A549 (cell line): ENCODE data around the gene DNAJC5G. TPM values are rescaled to one million over a fixed set of nuclear protein-coding genes. Genes with fewer than 3 reads are reported as not detected.

Experiments
- ATAC-seq, 2 experiments: fragments of 200-7000 bp in 1 of 2; fragments of >200 bp in 1 of 2; cut with Nextera tagmentation in 1 of 2; cut with Tn5 transposase in 1 of 2; 3 replicates each; pipeline versions ENCODE4 v1.8.0 to v1.9.1; 2018 to 2020; ENCODE audit warnings: mild to moderate bottlenecking in 1 of 2, moderate library complexity in 1 of 2
- CTCF ChIA-PET: fragments of 300-600 bp; sonication (Branson Sonifier 250); formaldehyde crosslinking; extraction: SDS; loops from one replicate; lab custom pipeline; 2021; ENCODE audit warnings: antibody characterized with exemption, inconsistent platforms; lab: Yijun Ruan, JAX
- POLR2A ChIA-PET: fragments of 350-600 bp; formaldehyde crosslinking; extraction: SDS; loops from one replicate; lab custom pipeline; 2021; ENCODE audit warnings: antibody characterized with exemption, inconsistent platforms; lab: Yijun Ruan, JAX
- DNase-seq, 2 experiments: peaks; one replicate each; pipeline versions ENCODE4 v3.0.0 to v3.0.0-alpha.2; 2011 to 2016; ENCODE audit warnings: low read depth in 1 of 2, low spot score in 1 of 2
- FAIRE-seq: peaks from 2 replicates; lab custom pipeline; 2011; peaks lifted over from hg19 to GRCh38; lab: Jason Lieb, UNC
- H3K27ac ChIP-seq, 2 experiments: fragments of >200 bp; sonication (Bioruptor Twin); formaldehyde crosslinking; 3 replicates each; pipeline ENCODE4 v1.5.1; 2016 to 2017
- H3K4me1 ChIP-seq: fragments of >200 bp; sonication (Bioruptor Twin); formaldehyde crosslinking; 3 replicates; pipeline ENCODE4 v1.6.1; 2016
- H3K4me2 ChIP-seq: fragments of >200 bp; sonication (Bioruptor Twin); formaldehyde crosslinking; 3 replicates; pipeline ENCODE4 v1.6.1; 2016
- H3K4me3 ChIP-seq: fragments of >200 bp; sonication (Bioruptor Twin); formaldehyde crosslinking; 3 replicates; pipeline ENCODE4 v1.5.1; 2016
- H3K9me3 ChIP-seq: fragments of >200 bp; sonication (Bioruptor Twin); formaldehyde crosslinking; 3 replicates; pipeline ENCODE4 v1.6.1; 2016
- BCL3 ChIP-seq: fragments of >200 bp; sonication (Bioruptor Twin); formaldehyde crosslinking; IDR thresholded peaks from 3 replicates; pipeline ENCODE4 v1.6.1; 2016
- BHLHE40 ChIP-seq: IDR thresholded peaks from 2 replicates; pipeline ENCODE4 v1.6.1; 2012; ENCODE audit warnings: low read depth, low read length, inconsistent platforms
- CBX8 ChIP-seq: fragments of 200-600 bp; sonication (generic); IDR thresholded peaks from 2 replicates; pipeline ENCODE4 v1.6.1; 2016
- CEBPB ChIP-seq, 2 experiments: fragments of >200 bp in 1 of 2; sonication (Bioruptor Twin) in 1 of 2; formaldehyde crosslinking in 1 of 2; IDR thresholded peaks; 2 replicates each; pipeline ENCODE4 v1.6.1; 2012 to 2016
- CHD2 ChIP-seq: fragments of 150-350 bp; IDR thresholded peaks from 2 replicates; pipeline ENCODE4 v1.6.1; 2014; ENCODE audit warnings: low read length; ENCODE audit not compliant: partially characterized antibody
- CHD4 ChIP-seq: fragments of 200-600 bp; sonication (generic); IDR thresholded peaks from 2 replicates; pipeline ENCODE4 v1.6.1; 2016; ENCODE audit warnings: antibody characterized with exemption, mild to moderate bottlenecking, borderline replicate concordance
- E2F6 ChIP-seq: IDR thresholded peaks from 2 replicates; pipeline ENCODE4 v1.6.1; 2012; ENCODE audit warnings: low read depth, borderline replicate concordance
- FOSB ChIP-seq: fragments of 250-450 bp; sonication (Bioruptor Pico); IDR thresholded peaks from 2 replicates; pipeline ENCODE4 v1.5.0; 2020; ENCODE audit warnings: mild to moderate bottlenecking, moderate library complexity
- FOSL2 ChIP-seq, 2 experiments: fragments of 450-650 bp in 1 of 2; fragments of >200 bp in 1 of 2; sonication (Bioruptor Twin) in 1 of 2; formaldehyde crosslinking; IDR thresholded peaks; 2 replicates each; pipeline versions ENCODE4 v1.5.0 to v1.6.1; 2016 to 2020; ENCODE audit warnings: mild to moderate bottlenecking in 1 of 2, moderate library complexity in 1 of 2
- FOXS1 ChIP-seq: fragments of 250-450 bp; sonication (Bioruptor Pico); IDR thresholded peaks from 2 replicates; pipeline ENCODE4 v1.5.0; 2020; ENCODE audit warnings: mild to moderate bottlenecking, moderate library complexity
- GATA3 ChIP-seq: IDR thresholded peaks from 2 replicates; pipeline ENCODE4 v1.6.1; 2012; ENCODE audit warnings: borderline replicate concordance
- HDAC2 ChIP-seq: fragments of 200-600 bp; sonication (generic); IDR thresholded peaks from 2 replicates; pipeline ENCODE4 v1.6.1; 2016
- HOXA7 ChIP-seq: fragments of 250-450 bp; sonication (Bioruptor Pico); IDR thresholded peaks from 2 replicates; pipeline ENCODE4 v1.5.0; 2020; ENCODE audit warnings: mild to moderate bottlenecking, moderate library complexity
- HOXB5 ChIP-seq: fragments of 250-450 bp; sonication (Bioruptor Pico); IDR thresholded peaks from 2 replicates; pipeline ENCODE4 v1.5.0; 2020; ENCODE audit warnings: mild to moderate bottlenecking, moderate library complexity
- JUN ChIP-seq, 2 experiments: fragments of >200 bp; sonication (Bioruptor Twin); formaldehyde crosslinking; IDR thresholded peaks; 2 replicates in 1 of 2; 3 replicates in 1 of 2; pipeline ENCODE4 v1.6.1; 2016 to 2017
- JUNB ChIP-seq: fragments of >200 bp; sonication (Bioruptor Twin); formaldehyde crosslinking; IDR thresholded peaks from 2 replicates; pipeline ENCODE4 v1.6.1; 2016
- KDM5A ChIP-seq: fragments of 200-600 bp; sonication (generic); IDR thresholded peaks from 2 replicates; pipeline ENCODE4 v1.6.1; 2016; ENCODE audit warnings: antibody characterized with exemption, mild to moderate bottlenecking
- NPAS2 ChIP-seq: fragments of 250-450 bp; sonication (Bioruptor Pico); IDR thresholded peaks from 2 replicates; pipeline ENCODE4 v1.8.0; 2022; ENCODE audit warnings: mild to moderate bottlenecking, moderate library complexity, borderline replicate concordance
- NR3C1 ChIP-seq: fragments of >200 bp; sonication (Bioruptor Twin); formaldehyde crosslinking; IDR thresholded peaks from 3 replicates; pipeline ENCODE4 v1.6.1; 2017
- PHF8 ChIP-seq: fragments of 200-600 bp; sonication (generic); IDR thresholded peaks from 2 replicates; pipeline ENCODE4 v1.6.1; 2016; ENCODE audit warnings: low read depth, mild to moderate bottlenecking, antibody characterized with exemption, moderate library complexity, borderline replicate concordance
- POLR2AphosphoS2 ChIP-seq: conservative IDR thresholded peaks from 2 replicates; pipeline ENCODE4 v1.6.1; 2012; ENCODE audit warnings: low read length, improper control_type of control experiment, inconsistent platforms
- RCOR1 ChIP-seq: fragments of 150-350 bp; IDR thresholded peaks from 2 replicates; pipeline ENCODE4 v1.6.1; 2014; ENCODE audit warnings: antibody characterized with exemption, low read length, low read depth
- RNF2 ChIP-seq: fragments of 200-600 bp; sonication (generic); IDR thresholded peaks from 2 replicates; pipeline ENCODE4 v1.6.1; 2016; ENCODE audit warnings: low read depth, mild to moderate bottlenecking, antibody characterized with exemption, moderate library complexity, borderline replicate concordance
- SMC3 ChIP-seq: fragments of >200 bp; sonication (Bioruptor Twin); formaldehyde crosslinking; IDR thresholded peaks from 3 replicates; pipeline ENCODE4 v1.6.1; 2018; ENCODE audit warnings: inconsistent platforms
- SREBF2 ChIP-seq: fragments of 450-650 bp; IDR thresholded peaks from 2 replicates; pipeline ENCODE4 v1.6.1; 2014; ENCODE audit warnings: mild to moderate bottlenecking, moderate library complexity
- TP53 ChIP-seq: fragments of 250-450 bp; sonication (Bioruptor Pico); IDR thresholded peaks from 2 replicates; pipeline ENCODE4 v1.5.0; 2021; ENCODE audit warnings: mild to moderate bottlenecking, moderate library complexity
- ZC3H11A ChIP-seq: fragments of 450-650 bp; IDR thresholded peaks from 2 replicates; pipeline ENCODE4 v1.6.1; 2014; ENCODE audit warnings: antibody characterized with exemption, mild to moderate bottlenecking
- ZNF302 ChIP-seq: fragments of 250-450 bp; sonication (Bioruptor Pico); IDR thresholded peaks from 2 replicates; pipeline ENCODE4 v1.9.0; 2021; ENCODE audit warnings: inconsistent platforms, mild to moderate bottlenecking, moderate library complexity
- WGBS: methylation state at CpG from one replicate; pipeline ENCODE4 v1.1.6; 2017; ENCODE audit errors: missing lambda C conversion rate; 5-methylcytosine and 5-hydroxymethylcytosine counted together
- polyA plus RNA-seq, 4 experiments: library from polyadenylated mRNA; depleted of rRNA in 3 of 4; stranded (reverse); fragments of >200 nt; fragmentation: RNase III in 1 of 4; extraction: RNeasy Plus Mini Kit Qiagen cat#74134 plus additional on column Dnase treatment in 1 of 4; gene quantifications; 2 replicates in 3 of 4; 3 replicates in 1 of 4; pipeline ENCODE4 v1.2.3, GENCODE V29; 2011 to 2017
- TF ChIP-seq, protein P1 (sequence below): fragments of 250-450 bp; sonication (Bioruptor Pico); IDR thresholded peaks from 2 replicates; pipeline ENCODE4 v1.5.0; 2021; ENCODE audit warnings: mild to moderate bottlenecking, moderate library complexity, borderline replicate concordance

The DNAJC5G gene
- polyA plus RNA-seq, 2 of the 4 experiments (the other 2 are of a cell fraction), result not detected

- FAIRE-seq (no peak), ATAC-seq (peak; percentile 15 to 20), DNase-seq (peak in 1 of 2 experiments; percentile 15)
- ChIA-PET POLR2A (interaction anchor here (0.8 to 1.2 kb wide), 5 partner anchors 8 to 47 kb away, joined by 3 to 11 read pairs (median 4); partner anchors contain the start of gene GTF3C2), CTCF (interaction anchor here (1.0 to 12.8 kb wide), 16 partner anchors 9 to 223 kb away, joined by 3 to 171 read pairs (median 6); partner anchors contain the start of genes EIF2B4, SNX17 and ZNF513)
- WGBS, result 5% methylated on average over 9 of the region's 10 CpGs
- TF ChIP-seq E2F6 (no peak), BHLHE40 (no peak), HOXB5 (CRISPR knock-in tag) (no peak), BCL3 (no peak), HDAC2 (no peak), FOSL2 (IDR thresholded peaks at IDR 0.05) (no peak), FOSL2 (CRISPR knock-in tag; IDR thresholded peaks at IDR 0.05) (no peak), SREBF2 (no peak), HOXA7 (CRISPR knock-in tag) (no peak), JUNB (no peak), ZNF302 (no peak), KDM5A (no peak), FOXS1 (CRISPR knock-in tag) (no peak), NR3C1 (no peak), SMC3 (no peak), PHF8 (no peak), RCOR1 (no peak), FOSB (no peak), CEBPB (IDR thresholded peaks at IDR 0.05) (no peak), CBX8 (no peak)
- TF ChIP-seq, protein P1, sequence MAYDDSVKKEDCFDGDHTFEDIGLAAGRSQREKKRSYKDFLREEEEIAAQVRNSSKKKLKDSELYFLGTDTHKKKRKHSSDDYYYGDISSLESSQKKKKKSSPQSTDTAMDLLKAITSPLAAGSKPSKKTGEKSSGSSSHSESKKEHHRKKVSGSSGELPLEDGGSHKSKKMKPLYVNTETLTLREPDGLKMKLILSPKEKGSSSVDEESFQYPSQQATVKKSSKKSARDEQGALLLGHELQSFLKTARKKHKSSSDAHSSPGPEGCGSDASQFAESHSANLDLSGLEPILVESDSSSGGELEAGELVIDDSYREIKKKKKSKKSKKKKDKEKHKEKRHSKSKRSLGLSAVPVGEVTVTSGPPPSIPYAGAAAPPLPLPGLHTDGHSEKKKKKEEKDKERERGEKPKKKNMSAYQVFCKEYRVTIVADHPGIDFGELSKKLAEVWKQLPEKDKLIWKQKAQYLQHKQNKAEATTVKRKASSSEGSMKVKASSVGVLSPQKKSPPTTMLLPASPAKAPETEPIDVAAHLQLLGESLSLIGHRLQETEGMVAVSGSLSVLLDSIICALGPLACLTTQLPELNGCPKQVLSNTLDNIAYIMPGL (CRISPR knock-in tag), result no peak
- peaks cover 31% of the 10 kb centered on the region for H3K4me1 ChIP-seq
- H3K4me2 ChIP-seq, result peak overlapping the region; percentile 82
- peak overlapping the region; percentile 58 for H3K4me3 ChIP-seq
- peak overlapping the region; percentile 93 to 99 for H3K27ac ChIP-seq
- no peaks in the 10 kb centered on the region for H3K9me3 ChIP-seq
Observed at GRCh38 chr2:27322301-27322765, 47.1 kb downstream of the DNAJC5G start.

- DNase-seq (peak; percentile 95 to 99), FAIRE-seq (no peak), ATAC-seq (peak; percentile 82 to 90)
- no peaks in the 10 kb centered on the region for H3K9me3 ChIP-seq
- peak within 1 kb of the TSS; percentile 82 for H3K4me2 ChIP-seq
- WGBS, result 3% methylated on average over 39 of the region's 39 CpGs
- ChIA-PET CTCF (interaction anchor here (0.7 to 12.8 kb wide), 16 partner anchors 8 to 251 kb away, joined by 3 to 171 read pairs (median 6); partner anchors contain the start of genes EIF2B4, SNX17 and ZNF513), POLR2A (interaction anchor here (0.8 to 1.2 kb wide), 6 partner anchors 9 to 46 kb away, joined by 3 to 11 read pairs (median 4); partner anchors contain the start of gene GTF3C2)
- peaks cover 31% of the 10 kb centered on the region for H3K4me1 ChIP-seq
- peak within 1 kb of the TSS; percentile 58 for H3K4me3 ChIP-seq
- peak within 1 kb of the TSS; percentile 93 to 99 for H3K27ac ChIP-seq
- TF ChIP-seq CEBPB (IDR thresholded peaks at IDR 0.05) (peak in 1 of 2 experiments; percentile 54; a peak in 1 of 4 replicates), JUN (IDR thresholded peaks at IDR 0.05) (peak; percentile 82 to 92), BCL3 (peak; percentile 95), JUNB (no peak), CHD4 (no peak), BHLHE40 (peak; percentile 84), ZC3H11A (no peak; the same call in 1 of the 2 replicates), RNF2 (no peak), NPAS2 (CRISPR knock-in tag) (no peak), HDAC2 (no peak), FOSL2 (IDR thresholded peaks at IDR 0.05) (no peak), FOSL2 (CRISPR knock-in tag; IDR thresholded peaks at IDR 0.05) (no peak), TP53 (CRISPR knock-in tag) (peak; percentile 63; the same call in 1 of the 2 replicates), GATA3 (0 out of 2 replicates have a peak, but pooled peaks have one; percentile 37), E2F6 (peak; percentile 80), SMC3 (no peak), CHD2 (peak; percentile 56), POLR2AphosphoS2 (peak; percentile 81)
Observed at GRCh38 chr2:27322766-27323595, 47.7 kb downstream of the DNAJC5G start, which contains the start of gene MPV17. Gene MPV17, minus strand, starts transcription at chr2:27323097. Its CDS starts 580 bp downstream, at chr2:27322517.
